Measurements from ENCODE around the gene RAB33A. TPM values are rescaled to one million over a fixed set of nuclear protein-coding genes. Genes with fewer than 3 reads are reported as not detected.

The RAB33A gene
- 18.6 TPM for total RNA-seq

GRCh38 chrX:130171446-130172126, at the start of gene RAB33A:
TSS of gene RAB33A (plus strand) at chrX:130171962. CDS start at chrX:130172063, 101 bp downstream.
- peak in 1 of 3 donors; percentile 47 for DNase-seq (ENCODE audit: low read depth in 2 of 3, low spot score in 2 of 3)

GRCh38 chrX:130124577-130124976, 47.2 kb upstream of the RAB33A start:
- DNase-seq (ENCODE audit: low read depth in 2 of 3, low spot score in 2 of 3), result no peak

GRCh38 chrX:130125091-130125874, 46.5 kb upstream of the RAB33A start:
- DNase-seq (ENCODE audit: low read depth in 2 of 3, low spot score in 2 of 3), result no peak

DNA sequence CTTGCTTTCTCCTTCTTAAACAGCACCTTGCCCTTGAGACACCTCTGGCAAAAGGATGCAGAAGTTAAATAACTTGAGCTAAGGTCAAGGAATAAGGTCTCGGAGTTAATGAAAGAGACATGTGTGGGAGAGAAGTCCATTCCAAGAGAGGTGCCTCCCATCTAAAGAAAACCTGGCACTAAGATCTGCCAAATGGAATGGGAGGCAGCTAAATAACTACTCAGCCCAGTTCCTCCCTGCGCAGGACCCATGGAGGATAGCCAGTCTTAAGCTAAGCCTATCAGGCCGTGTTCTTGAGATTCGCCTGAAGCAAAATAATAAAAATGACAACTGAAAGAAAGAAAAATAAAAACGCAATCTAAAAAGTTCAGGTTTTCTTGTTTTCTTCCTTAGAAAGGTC, 40.8 kb upstream of the RAB33A start:
- DNase-seq (ENCODE audit: low read depth in 2 of 3, low spot score in 2 of 3), result no peak

DNA sequence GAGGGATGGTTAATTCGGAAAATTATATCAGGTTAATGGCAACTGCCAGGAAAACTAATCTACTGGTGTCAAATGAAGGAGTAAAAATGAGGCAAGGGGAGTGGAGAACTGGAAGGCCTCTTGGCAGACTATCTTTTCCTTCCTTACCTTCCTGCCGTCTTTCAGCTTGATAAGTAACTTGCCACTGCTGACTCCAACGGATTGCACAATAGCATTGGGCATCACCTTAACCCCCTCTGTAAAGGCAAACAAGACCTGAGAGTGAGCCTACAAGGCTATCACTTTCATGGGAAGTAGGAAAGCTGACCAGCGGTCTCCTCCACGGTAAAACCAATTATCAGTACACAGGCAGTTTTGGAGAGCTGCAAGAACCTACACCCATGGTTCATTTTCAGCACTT, 35.3 kb upstream of the RAB33A start:
- DNase-seq (ENCODE audit: low read depth in 2 of 3, low spot score in 2 of 3), result no peak

DNA sequence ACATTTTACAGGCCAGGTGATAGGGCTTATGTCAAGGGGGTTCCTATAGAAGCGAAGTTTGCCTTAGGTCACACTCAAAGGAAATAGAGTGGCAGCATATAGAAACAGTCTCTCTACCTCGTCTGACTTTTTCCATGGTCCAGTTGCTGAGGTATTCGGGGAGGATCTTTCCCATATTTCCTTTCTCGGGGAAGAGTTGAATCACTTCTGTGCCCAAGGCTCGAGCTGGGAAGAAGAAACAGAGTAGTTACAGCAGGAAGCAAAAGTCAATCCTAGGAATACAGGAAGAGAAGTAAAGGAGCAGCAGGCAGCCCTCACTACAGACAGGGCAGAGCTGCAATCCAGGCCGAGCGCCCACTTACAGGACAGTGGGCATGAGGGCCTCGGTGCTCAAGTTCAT, 34.8 kb upstream of the RAB33A start:
- DNase-seq (ENCODE audit: low read depth in 2 of 3, low spot score in 2 of 3), result no peak

- DNase-seq (ENCODE audit: low read depth in 2 of 3, low spot score in 2 of 3), result peak in 1 of 3 donors; percentile 11
Observed at GRCh38 chrX:130139474-130140201, 32.1 kb upstream of the RAB33A start.

GRCh38 chrX:130144509-130144908, 27.3 kb upstream of the RAB33A start:
- no peak for DNase-seq (ENCODE audit: low read depth in 2 of 3, low spot score in 2 of 3)

DNA sequence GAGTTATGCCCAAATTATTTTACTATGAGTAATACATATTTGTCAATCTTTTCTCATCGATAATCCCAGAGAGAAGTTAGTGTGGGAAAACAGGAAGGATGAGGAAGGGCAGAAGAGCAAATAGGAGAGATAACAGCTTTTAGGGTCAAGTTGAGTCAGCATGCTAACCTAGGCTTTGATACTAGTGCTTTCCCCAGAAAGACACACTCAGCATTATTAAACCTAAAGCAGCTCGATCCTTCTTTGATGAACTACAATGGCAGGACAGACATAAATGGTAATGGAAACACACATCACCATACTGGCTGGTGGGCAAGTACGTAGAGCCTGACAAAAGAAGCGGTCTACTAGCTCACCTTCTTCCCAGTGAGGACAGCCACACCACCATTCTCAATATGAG, 26.6 kb upstream of the RAB33A start:
- no peak for DNase-seq (ENCODE audit: low read depth in 2 of 3, low spot score in 2 of 3)

DNA sequence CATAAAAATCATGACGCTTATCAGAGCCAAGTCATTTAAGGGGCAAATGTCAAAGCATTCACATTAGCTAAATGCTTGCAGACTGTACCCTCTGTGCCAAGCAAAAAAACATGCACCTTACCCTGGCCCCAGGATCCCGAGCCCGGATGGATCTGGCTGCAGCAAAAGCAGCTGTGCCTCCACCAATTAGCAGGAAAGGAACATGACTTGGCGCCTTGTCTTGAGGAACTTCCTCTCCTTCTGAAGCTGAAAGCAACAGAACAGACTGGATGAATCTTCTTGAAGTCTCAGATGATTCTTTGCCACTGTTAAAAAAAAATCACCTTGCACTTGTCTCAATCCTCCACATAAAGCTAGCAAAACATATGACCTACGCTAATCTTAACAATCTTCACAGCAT, 24.1 kb upstream of the RAB33A start:
- no peak for DNase-seq (ENCODE audit: low read depth in 2 of 3, low spot score in 2 of 3)

DNA sequence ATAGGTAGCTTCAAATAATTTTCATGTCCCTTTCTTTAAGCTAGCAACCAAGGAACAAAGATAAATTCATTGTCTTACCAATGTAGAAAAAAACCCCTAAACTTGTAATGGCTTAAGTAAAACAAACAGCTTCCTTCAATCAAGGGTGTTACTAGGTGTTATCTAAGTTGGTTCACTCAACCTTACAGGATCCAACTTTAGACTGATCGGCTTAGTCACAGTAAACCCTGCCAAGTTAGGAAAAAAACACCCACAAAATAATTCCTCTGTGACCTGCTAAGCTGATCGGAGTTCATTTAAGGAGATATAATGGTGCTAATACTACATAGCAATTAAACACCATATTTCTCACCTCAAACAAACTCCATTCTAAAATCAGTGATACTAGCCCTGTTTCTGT, 16.2 kb upstream of the RAB33A start:
- DNase-seq (ENCODE audit: low read depth in 2 of 3, low spot score in 2 of 3), result no peak

- no peak for DNase-seq (ENCODE audit: low read depth in 2 of 3, low spot score in 2 of 3)
Observed at GRCh38 chrX:130158311-130158710, 13.5 kb upstream of the RAB33A start.

DNA sequence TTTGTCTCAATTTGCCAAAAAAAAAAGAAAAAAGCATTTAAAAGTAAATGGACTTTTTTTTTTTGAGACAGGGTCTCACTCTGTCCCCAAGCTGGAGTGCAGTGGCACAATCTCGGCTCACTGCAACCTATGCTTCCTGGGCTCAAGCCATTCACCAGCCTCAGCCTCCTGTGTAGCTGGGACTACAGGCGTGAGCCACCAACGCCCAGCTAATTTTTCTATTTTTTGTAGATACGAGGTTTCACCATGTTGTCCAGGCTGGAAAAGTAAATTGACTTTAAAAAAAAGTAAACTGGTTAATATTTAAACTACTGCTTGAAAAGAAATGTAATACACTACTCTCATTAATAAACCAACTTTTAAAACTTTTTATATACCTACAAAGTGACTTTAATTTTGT, 12.0 kb upstream of the RAB33A start:
- DNase-seq (ENCODE audit: low read depth in 2 of 3, low spot score in 2 of 3), result no peak

DNA sequence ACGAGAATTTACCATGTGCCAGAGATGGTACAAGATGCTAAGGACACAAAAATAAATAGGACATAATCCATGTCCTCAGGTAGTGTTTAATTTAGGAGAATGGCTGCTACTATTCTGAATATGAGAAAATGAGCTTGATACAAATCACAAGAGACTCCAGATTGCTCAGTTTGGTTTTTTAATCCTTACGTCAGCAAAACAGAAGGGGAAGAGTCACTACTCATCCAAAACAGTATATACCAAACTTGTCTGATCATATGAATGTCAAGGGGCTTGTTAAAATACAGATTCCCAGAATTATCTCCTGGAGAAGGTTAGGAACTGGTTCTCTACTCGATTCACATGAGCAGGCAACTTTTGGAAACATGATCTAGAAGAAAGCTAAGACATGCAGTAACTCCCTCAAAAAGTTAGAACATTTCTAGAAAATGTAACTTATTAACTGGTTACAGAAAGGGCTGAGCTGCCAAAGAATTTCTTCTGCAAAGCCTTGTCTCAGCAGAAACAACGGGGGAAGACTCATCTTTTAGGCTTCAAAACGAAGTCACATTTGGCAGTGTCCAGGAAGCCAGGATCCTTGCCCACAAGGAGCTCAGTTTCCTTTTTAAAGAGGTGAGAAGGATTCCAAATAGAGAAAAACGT, 9.5 kb upstream of the RAB33A start:
- no peak for DNase-seq (ENCODE audit: low read depth in 2 of 3, low spot score in 2 of 3)

- DNase-seq (ENCODE audit: low read depth in 2 of 3, low spot score in 2 of 3), result no peak
Observed at GRCh38 chrX:130163398-130163797, 8.4 kb upstream of the RAB33A start.

DNA sequence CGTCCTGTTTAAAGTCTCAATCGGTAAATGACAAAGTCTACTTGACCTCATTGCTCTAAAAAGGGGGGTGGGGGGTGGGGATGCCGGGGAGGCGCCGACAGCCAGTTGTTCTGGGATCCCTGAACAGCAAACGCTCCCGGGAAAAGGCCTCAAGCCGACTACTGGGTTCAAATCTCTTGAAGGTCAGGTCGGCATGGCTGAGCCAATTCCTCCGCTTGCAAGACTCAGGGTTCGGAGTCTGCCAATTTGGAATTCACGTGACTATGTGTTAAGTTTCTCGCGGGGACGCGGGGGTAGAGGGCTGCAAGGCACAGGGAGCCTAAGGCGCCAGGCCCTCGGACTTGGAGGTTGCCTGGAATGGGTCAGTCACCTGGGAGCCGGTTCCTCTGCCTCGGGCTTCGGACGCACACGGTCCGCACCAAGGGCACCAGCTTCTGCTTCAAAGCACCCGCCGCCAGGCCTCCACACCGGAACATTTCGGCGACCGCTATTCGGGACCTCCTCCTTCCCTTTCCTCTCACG, 6.5 kb upstream of the RAB33A start:
- DNase-seq (ENCODE audit: low read depth in 2 of 3, low spot score in 2 of 3), result no peak

GRCh38 chrX:130165703-130166502, 5.9 kb upstream of the RAB33A start, which contains the start of gene AIFM1:
TSS of gene AIFM1 (minus strand) at chrX:130165841. CDS start at chrX:130165656, 185 bp downstream.
- DNase-seq (ENCODE audit: low read depth in 2 of 3, low spot score in 2 of 3), result peak; percentile 64 to 92 (median 92)

GRCh38 chrX:130166503-130166777, 5.3 kb upstream of the RAB33A start:
- no peak for DNase-seq (ENCODE audit: low read depth in 2 of 3, low spot score in 2 of 3)

DNA sequence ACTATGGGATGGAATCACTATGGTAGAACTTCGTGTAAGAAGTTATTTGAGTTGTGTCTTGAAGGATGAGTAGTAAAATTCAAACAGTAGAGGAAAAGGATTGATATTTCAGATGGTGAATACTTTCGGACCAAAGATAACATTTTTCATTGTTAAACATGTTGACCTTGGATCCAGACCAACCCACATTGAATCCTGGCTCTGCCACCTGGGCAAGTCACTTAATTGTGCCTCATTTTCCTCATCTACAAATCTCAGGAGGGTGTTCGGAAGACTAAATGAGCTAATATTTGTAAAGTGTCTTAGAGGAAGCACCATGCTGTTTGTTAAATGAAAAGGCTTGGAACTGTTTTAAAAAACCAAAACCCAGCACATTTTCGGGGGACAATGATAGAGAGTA, 4.7 kb upstream of the RAB33A start:
- DNase-seq (ENCODE audit: low read depth in 2 of 3, low spot score in 2 of 3), result no peak
